SK-N-SH treated with all-trans-retinoic acid at 6 μM for 48 hours (cell line): ENCODE data around the gene SNTB2.

ENCODE experiments used
- ATAC-seq: fragments of 200-7000 bp; cut with Tn5 transposase; 3 replicates; pipeline ENCODE4 v1.9.1; 2020; ENCODE audit warnings: mild to moderate bottlenecking, moderate library complexity
- ARNTL ChIP-seq: fragments of 450-650 bp; formaldehyde crosslinking; IDR thresholded peaks from 2 replicates; pipeline ENCODE4 v1.5.0; 2020; ENCODE audit warnings: low read depth, mild to moderate bottlenecking, moderate library complexity, borderline replicate concordance
- BACH2 ChIP-seq: fragments of 250-450 bp; sonication (Bioruptor Pico); IDR thresholded peaks from 2 replicates; pipeline ENCODE4 v1.9.0; 2021; ENCODE audit warnings: mild to moderate bottlenecking, borderline replicate concordance
- CSDC2 ChIP-seq: fragments of 250-450 bp; sonication (Bioruptor Pico); IDR thresholded peaks from 2 replicates; pipeline ENCODE4 v1.5.0; 2020; ENCODE audit warnings: mild to moderate bottlenecking, moderate library complexity
- CSRNP3 ChIP-seq: fragments of 250-450 bp; sonication (Bioruptor Pico); IDR thresholded peaks from 2 replicates; pipeline ENCODE4 v1.5.1; 2021; ENCODE audit warnings: mild to moderate bottlenecking, moderate library complexity
- ESRRG ChIP-seq: fragments of 250-450 bp; sonication (Bioruptor Pico); IDR thresholded peaks from 2 replicates; pipeline ENCODE4 v1.6.1; 2021; ENCODE audit warnings: mild to moderate bottlenecking
- ISL1 ChIP-seq: fragments of 250-450 bp; sonication (Bioruptor Pico); IDR thresholded peaks from 2 replicates; pipeline ENCODE4 v2.1.2; 2022; ENCODE audit warnings: mild to moderate bottlenecking, moderate library complexity
- OSR1 ChIP-seq: fragments of 250-450 bp; sonication (Bioruptor Pico); IDR thresholded peaks from 2 replicates; pipeline ENCODE4 v1.8.0; 2022; ENCODE audit warnings: moderate library complexity, mild to moderate bottlenecking, inconsistent platforms
- POU6F1 ChIP-seq: fragments of 250-450 bp; sonication (Bioruptor Pico); IDR thresholded peaks from 2 replicates; pipeline ENCODE4 v1.8.0; 2021; ENCODE audit warnings: low read depth, mild to moderate bottlenecking, moderate library complexity, borderline replicate concordance
- PPARA ChIP-seq: fragments of 250-450 bp; sonication (Bioruptor Pico); IDR thresholded peaks from 2 replicates; pipeline ENCODE4 v1.5.0; 2020; ENCODE audit warnings: mild to moderate bottlenecking, borderline replicate concordance
- RARB ChIP-seq: fragments of 250-450 bp; sonication (Bioruptor Pico); IDR thresholded peaks from 2 replicates; pipeline ENCODE4 v1.8.0; 2021; ENCODE audit warnings: mild to moderate bottlenecking, moderate library complexity
- TOX ChIP-seq: fragments of 250-450 bp; sonication (Bioruptor Pico); IDR thresholded peaks from 2 replicates; pipeline ENCODE4 v1.8.0; 2021; ENCODE audit warnings: mild to moderate bottlenecking, moderate library complexity, borderline replicate concordance
- TSHZ2 ChIP-seq: fragments of 250-450 bp; sonication (Bioruptor Pico); IDR thresholded peaks from 2 replicates; pipeline ENCODE4 v1.5.0; 2020; ENCODE audit warnings: mild to moderate bottlenecking, moderate library complexity
- ZC3H10 ChIP-seq: fragments of 250-450 bp; sonication (Bioruptor Pico); IDR thresholded peaks from 2 replicates; pipeline ENCODE4 v1.5.1; 2021; ENCODE audit warnings: mild to moderate bottlenecking, moderate library complexity
- ZFP30 ChIP-seq: fragments of 450-650 bp; formaldehyde crosslinking; IDR thresholded peaks from 2 replicates; pipeline ENCODE4 v1.5.0; 2022; ENCODE audit warnings: mild to moderate bottlenecking, moderate library complexity
- ZNF565 ChIP-seq: fragments of 450-650 bp; formaldehyde crosslinking; conservative IDR thresholded peaks from 2 replicates; pipeline ENCODE4 v1.5.0; 2020; ENCODE audit warnings: low read depth, mild to moderate bottlenecking, moderate library complexity
- ZNF70 ChIP-seq: fragments of 450-650 bp; formaldehyde crosslinking; IDR thresholded peaks from 2 replicates; pipeline ENCODE4 v1.5.0; 2020; ENCODE audit warnings: mild to moderate bottlenecking, moderate library complexity
- ZNF8 ChIP-seq: fragments of 450-650 bp; formaldehyde crosslinking; IDR thresholded peaks from 2 replicates; pipeline ENCODE4 v1.5.0; 2020; ENCODE audit warnings: mild to moderate bottlenecking, moderate library complexity

SNTB2 gene

GRCh38 chr16:69324585-69325253, 137.8 kb downstream of the SNTB2 start:
- no peak for ATAC-seq
- TF ChIP-seq BACH2 (CRISPR knock-in tag) (no peak), ZNF565 (no peak), OSR1 (CRISPR knock-in tag) (no peak), ISL1 (CRISPR knock-in tag) (no peak), ZC3H10 (CRISPR knock-in tag) (no peak), ARNTL (CRISPR knock-in tag) (no peak), CSDC2 (CRISPR knock-in tag) (no peak), ZNF70 (no peak), TSHZ2 (CRISPR knock-in tag) (no peak), CSRNP3 (CRISPR knock-in tag) (no peak), ESRRG (CRISPR knock-in tag) (no peak), RARB (CRISPR knock-in tag) (no peak), ZNF8 (CRISPR knock-in tag) (no peak), ZFP30 (CRISPR knock-in tag) (no peak), POU6F1 (CRISPR knock-in tag) (no peak), PPARA (no peak)

DNA sequence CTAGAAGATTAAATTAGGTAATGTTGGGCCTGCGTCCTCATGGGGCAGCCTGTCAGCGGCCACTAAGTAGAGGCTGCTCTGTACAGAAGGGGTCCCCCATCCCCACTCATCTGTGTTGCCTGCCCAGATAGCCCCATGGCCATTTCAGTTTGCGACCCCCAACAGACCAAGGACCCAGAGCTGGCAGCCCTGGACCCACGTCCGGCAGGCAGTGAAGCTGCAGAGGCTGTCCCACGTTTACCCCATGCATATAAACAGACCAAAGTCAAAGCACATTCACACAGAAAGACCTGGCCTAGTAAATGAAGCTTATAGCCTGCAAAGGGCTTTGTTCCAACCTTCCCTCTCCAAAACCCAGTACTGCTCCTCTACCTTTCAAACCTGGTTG, 138.8 kb downstream of the SNTB2 start:
- no peak for TF ChIP-seq ISL1 (CRISPR knock-in tag)
- TF ChIP-seq ZNF8 (CRISPR knock-in tag), result no peak
- TF ChIP-seq ZFP30 (CRISPR knock-in tag), result no peak
- no peak for ATAC-seq

- TF ChIP-seq OSR1 (CRISPR knock-in tag), result no peak
- no peak for TF ChIP-seq POU6F1 (CRISPR knock-in tag)
- no peak for TF ChIP-seq TOX
- TF ChIP-seq TSHZ2 (CRISPR knock-in tag), result no peak
- TF ChIP-seq ZNF70, result no peak
- no peak for TF ChIP-seq CSRNP3 (CRISPR knock-in tag)
- ATAC-seq, result no peak
These were observed 139.4 kb downstream of the SNTB2 start for GRCh38 chr16:69326172-69326873.
